OCI-LY7 (cell line): Measurements from ENCODE around the gene TMEM164.

Experiments used
- EZH2phosphoT487 ChIP-seq: fragments of 200-600 bp; sonication (generic); IDR thresholded peaks from 2 replicates; pipeline ENCODE4 v1.6.1; 2018; ENCODE audit warnings: low read depth, borderline replicate concordance, mild to moderate bottlenecking, mixed run types, antibody characterized with exemption, low read length, moderate library complexity, mixed read lengths
- TF ChIP-seq, protein P1 (sequence below): fragments of 200-600 bp; sonication (generic); conservative IDR thresholded peaks from 2 replicates; pipeline ENCODE4 v1.5.1; 2014; ENCODE audit warnings: mild to moderate bottlenecking, antibody characterized with exemption, low read length, moderate library complexity, mixed read lengths

DNA sequence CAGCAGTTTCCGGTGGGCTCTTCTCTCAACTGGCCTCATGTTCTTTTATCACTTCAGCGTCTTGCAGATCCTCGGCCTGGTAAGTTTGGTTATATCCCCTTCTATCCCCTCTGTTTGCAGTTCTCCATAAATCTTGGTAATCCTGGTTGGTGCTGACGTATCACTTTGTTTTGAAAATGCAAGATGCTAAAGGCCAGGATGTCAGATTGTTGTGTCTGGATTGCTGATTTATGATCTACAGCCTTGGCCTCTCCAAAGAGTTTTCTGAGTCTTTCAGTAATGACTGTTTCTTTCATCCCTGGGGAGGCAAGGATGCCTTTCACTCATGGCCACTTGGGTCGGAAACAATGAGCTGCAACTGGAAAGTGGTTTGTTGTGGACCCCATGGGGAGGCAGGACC lies 168.5 kb downstream of the TMEM164 start:
- TF ChIP-seq, protein P1, sequence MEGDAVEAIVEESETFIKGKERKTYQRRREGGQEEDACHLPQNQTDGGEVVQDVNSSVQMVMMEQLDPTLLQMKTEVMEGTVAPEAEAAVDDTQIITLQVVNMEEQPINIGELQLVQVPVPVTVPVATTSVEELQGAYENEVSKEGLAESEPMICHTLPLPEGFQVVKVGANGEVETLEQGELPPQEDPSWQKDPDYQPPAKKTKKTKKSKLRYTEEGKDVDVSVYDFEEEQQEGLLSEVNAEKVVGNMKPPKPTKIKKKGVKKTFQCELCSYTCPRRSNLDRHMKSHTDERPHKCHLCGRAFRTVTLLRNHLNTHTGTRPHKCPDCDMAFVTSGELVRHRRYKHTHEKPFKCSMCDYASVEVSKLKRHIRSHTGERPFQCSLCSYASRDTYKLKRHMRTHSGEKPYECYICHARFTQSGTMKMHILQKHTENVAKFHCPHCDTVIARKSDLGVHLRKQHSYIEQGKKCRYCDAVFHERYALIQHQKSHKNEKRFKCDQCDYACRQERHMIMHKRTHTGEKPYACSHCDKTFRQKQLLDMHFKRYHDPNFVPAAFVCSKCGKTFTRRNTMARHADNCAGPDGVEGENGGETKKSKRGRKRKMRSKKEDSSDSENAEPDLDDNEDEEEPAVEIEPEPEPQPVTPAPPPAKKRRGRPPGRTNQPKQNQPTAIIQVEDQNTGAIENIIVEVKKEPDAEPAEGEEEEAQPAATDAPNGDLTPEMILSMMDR = no peak
- no peak for TF ChIP-seq EZH2phosphoT487
